ENCODE data around the gene RNASEH1. TPM values are rescaled to one million over a fixed set of nuclear protein-coding genes. Genes with fewer than 3 reads are reported as not detected.

The RNASEH1 gene
- total and polyA plus RNA-seq, 2 of the 4 experiments (the other 2 are of a cell fraction) = 23.5 to 23.7 TPM

- Histone ChIP-seq H2AFZ (replicated peaks; ENCODE audit: low read length, poor library complexity) (no peak overlapping the region), H3K9me1 (ENCODE audit: insufficient read depth, low read length) (peaks cover 2% of the 10 kb centered on the region; the same call in 1 of the 2 replicates), H4K20me1 (ENCODE audit: insufficient read depth, low read length) (no peaks in the 10 kb centered on the region), H3K36me3 (ENCODE audit: control insufficient read depth, insufficient read depth, low read length) (peaks cover 47% of the 10 kb centered on the region), H3K79me1 (ENCODE audit: low read depth in 1 of 2, low read length in 2 of 2) (peaks cover 22 to 28% of the 10 kb centered on the region in 2 experiments), H3K4ac (ENCODE audit: low read depth, low read length) (no peak overlapping the region), H3K9ac (ENCODE audit: low read depth, low read length) (no peak overlapping the region), H2AK5ac (ENCODE audit: low read depth, low read length) (no peak overlapping the region), H3K18ac (ENCODE audit: low read depth, low read length) (no peak overlapping the region), H2AK9ac (replicated peaks; ENCODE audit: low read depth, low read length, poor library complexity) (no peak overlapping the region), H3K27ac (ENCODE audit: insufficient read depth, low read length) (no peak overlapping the region), H2BK15ac (ENCODE audit: low read depth, low read length) (no peak overlapping the region), H2BK5ac (ENCODE audit: low read depth, low read length, poor library complexity, severe bottlenecking) (no peak overlapping the region), H3K4me1 (ENCODE audit: control insufficient read depth, insufficient read depth, low read length) (peaks cover 1% of the 10 kb centered on the region; the same call in 1 of the 2 replicates), H3K9me3 (ENCODE audit: control insufficient read depth, insufficient read depth, low read length) (no peaks in the 10 kb centered on the region), H3K14ac (replicated peaks; ENCODE audit: low read depth, low read length) (no peak overlapping the region), H3K56ac (ENCODE audit: extremely low read depth, insufficient read depth, low read length) (no peak overlapping the region), H3K27me3 (ENCODE audit: control insufficient read depth, insufficient read depth, low read length) (no peaks in the 10 kb centered on the region), H3K4me2 (ENCODE audit: low read depth, low read length) (no peak overlapping the region), H4K5ac (ENCODE audit: low read depth, low read length) (no peak overlapping the region), H4K8ac (ENCODE audit: low read depth in 2 of 2, low read length in 2 of 2) (no peak overlapping the region), H2BK120ac (ENCODE audit: low read depth, low read length) (no peak overlapping the region), H2BK20ac (ENCODE audit: low read depth, low read length) (no peak overlapping the region), H4K91ac (ENCODE audit: insufficient read depth, low read depth, low read length) (no peak overlapping the region), H3K23ac (ENCODE audit: low read depth, low read length) (no peak overlapping the region; the same call in 1 of the 2 replicates), H3K4me3 (ENCODE audit: insufficient read depth, low read depth, low read length) (no peak overlapping the region)
- dilution Hi-C loops (cut with HindIII; ENCODE audit: low sequenced_read_pairs, unreplicated experiment) (no loop called here), in situ Hi-C loops (cut with MboI; ENCODE audit: low sequenced_read_pairs) (no loop called here), intact Hi-C loops (cut with micrococcal nuclease) (no loop called here)
- WGBS, 2 experiments (ENCODE audit: extremely low coverage in 2 of 2, insufficient read length in 1 of 2) = no CpG with 5 or more reads among the region's 6 CpGs
- TF ChIP-seq CEBPB (IDR thresholded peaks at IDR 0.05; ENCODE audit: low read depth, low read length) (no peak), RCOR1 (IDR thresholded peaks at IDR 0.05; ENCODE audit: insufficient replicate concordance, low read length) (no peak), SMC3 (IDR thresholded peaks at IDR 0.05; ENCODE audit: low read depth, low read length) (no peak), USF2 (IDR thresholded peaks at IDR 0.05; ENCODE audit: low read depth, low read length) (no peak), NFE2L2 (IDR thresholded peaks at IDR 0.05; ENCODE audit: low read depth, low read length) (no peak), RAD21 (IDR thresholded peaks at IDR 0.05; ENCODE audit: low read length) (no peak), BHLHE40 (IDR thresholded peaks at IDR 0.05; ENCODE audit: low read depth, low read length) (no peak), RFX5 (IDR thresholded peaks at IDR 0.05; ENCODE audit: low read depth, low read length) (no peak), MXI1 (IDR thresholded peaks at IDR 0.05; ENCODE audit: borderline replicate concordance, low read depth, low read length) (no peak), FOS (IDR thresholded peaks at IDR 0.05; ENCODE audit: low read depth, low read length) (no peak), CTCF (conservative IDR thresholded peaks at IDR 0.05; ENCODE audit: low read depth, low read length) (no peak), ELK1 (IDR thresholded peaks at IDR 0.05; ENCODE audit: borderline replicate concordance, low read depth, low read length) (no peak), CHD1 (IDR thresholded peaks at IDR 0.05; ENCODE audit: low read depth, low read length) (no peak), MAZ (IDR thresholded peaks at IDR 0.05; ENCODE audit: borderline replicate concordance, low read depth, low read length) (no peak), POLR2A (IDR thresholded peaks at IDR 0.05; ENCODE audit: low read depth, low read length) (no peak), MAFK (IDR thresholded peaks at IDR 0.05; ENCODE audit: low read depth, low read length) (no peak)
- ATAC-seq (ENCODE audit: low read depth) (no peak), DNase-seq (no peak)
- ChIA-PET POLR2A (ENCODE audit: unreplicated experiment) (no interaction called here), CTCF (interaction anchor here (0.9 kb wide), 1 partner anchor 120 kb away, joined by 4 read pairs; no protein-coding TSS in a partner anchor)
- no TSS peak for BruUV-seq (replicated peaks)
These were observed 15.0 kb downstream of the RNASEH1 start for GRCh38 chr2:3543023-3543683.
